T47D (cell line): Measurements from ENCODE around the gene CEMIP2.
"Not testable (repeated sequence)": the region's sequence is repeated elsewhere in the genome, so short reads cannot be mapped to it uniquely, and the experiment has no call there.

Source experiments
- DNase-seq, 2 experiments: peaks; one replicate each; pipeline versions ENCODE4 v3.0.0 to v3.0.0-alpha.2; 2011 to 2012; ENCODE audit warnings: low read depth in 1 of 2, low spot score in 1 of 2
- JUND ChIP-seq: IDR thresholded peaks from 2 replicates; pipeline ENCODE4 v1.6.1; 2012; ENCODE audit warnings: low read depth
- in situ Hi-C: cut with HindIII; loops from 2 replicates; pipeline ENCODE4 v1.10.0; 2016; ENCODE audit warnings: low sequenced_read_pairs, low pct_unique_long_range_greater_than_20kb

Gene CEMIP2

GRCh38 chr9:71710201-71710600, 58.1 kb downstream of the CEMIP2 start:
- in situ Hi-C loops = no loop called here
- TF ChIP-seq JUND = no peak
- no peak for DNase-seq

- in situ Hi-C loops = no loop called here
- DNase-seq = no peak
- no peak for TF ChIP-seq JUND
These were observed 58.9 kb downstream of the CEMIP2 start for GRCh38 chr9:71709384-71709783.

DNA sequence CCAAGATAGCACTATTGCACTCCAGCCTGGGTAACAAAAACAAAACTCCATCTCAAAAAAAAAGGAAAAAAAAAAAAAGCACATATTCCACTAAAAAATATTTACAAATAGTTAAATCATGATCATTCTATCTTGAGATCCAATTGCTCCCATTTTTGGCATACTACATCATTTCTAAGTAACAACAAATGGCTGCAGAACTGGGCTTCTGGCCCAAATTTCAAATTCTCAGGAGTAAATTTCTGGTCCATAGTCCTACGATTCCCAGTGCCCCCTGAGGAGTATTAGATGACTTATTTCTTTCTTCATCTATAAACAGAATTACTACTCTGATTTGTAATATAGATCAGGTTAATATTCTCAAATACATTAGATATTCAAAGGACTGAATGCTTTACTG, 62.1 kb downstream of the CEMIP2 start:
- in situ Hi-C loops = no loop called here
- TF ChIP-seq JUND = no peak
- DNase-seq = no peak

- in situ Hi-C loops = no loop called here
- DNase-seq = no peak
- TF ChIP-seq JUND = no peak
These were observed 63.5 kb downstream of the CEMIP2 start for GRCh38 chr9:71704796-71705195.

DNA sequence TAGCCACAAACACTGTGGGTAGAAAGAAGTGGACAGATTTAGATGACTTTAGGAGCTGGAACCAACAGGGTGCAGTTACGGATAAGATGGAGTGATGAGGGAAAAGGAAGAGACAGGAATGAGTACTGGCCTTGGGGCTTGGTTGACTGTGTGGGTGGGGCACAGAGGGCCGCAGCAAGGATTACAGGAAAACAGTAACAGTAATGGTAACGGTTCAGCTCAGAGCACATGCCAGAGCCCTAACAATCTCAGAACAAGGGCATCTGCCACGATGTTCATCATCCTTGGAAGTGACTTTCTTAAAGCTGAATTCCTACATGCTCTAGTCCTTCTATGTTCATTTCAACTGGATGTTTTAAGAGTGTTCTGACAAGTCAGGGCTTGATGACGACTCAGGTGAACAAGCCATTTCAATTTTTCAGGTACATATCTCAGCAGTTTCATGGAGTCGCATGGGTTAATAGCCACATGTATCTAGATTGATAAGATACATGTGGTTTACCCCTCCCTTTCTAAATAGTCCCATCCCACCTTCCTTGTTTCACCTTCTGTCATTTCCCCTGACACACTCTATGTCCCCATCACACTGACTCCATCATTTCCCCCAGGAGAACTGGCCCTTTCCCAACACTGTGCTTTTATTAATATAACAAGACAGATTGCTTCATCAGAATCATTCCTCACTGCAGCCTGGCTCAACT, 65.0 kb downstream of the CEMIP2 start:
- no peak for DNase-seq
- TF ChIP-seq JUND = no peak
- in situ Hi-C loops = no loop called here

DNA sequence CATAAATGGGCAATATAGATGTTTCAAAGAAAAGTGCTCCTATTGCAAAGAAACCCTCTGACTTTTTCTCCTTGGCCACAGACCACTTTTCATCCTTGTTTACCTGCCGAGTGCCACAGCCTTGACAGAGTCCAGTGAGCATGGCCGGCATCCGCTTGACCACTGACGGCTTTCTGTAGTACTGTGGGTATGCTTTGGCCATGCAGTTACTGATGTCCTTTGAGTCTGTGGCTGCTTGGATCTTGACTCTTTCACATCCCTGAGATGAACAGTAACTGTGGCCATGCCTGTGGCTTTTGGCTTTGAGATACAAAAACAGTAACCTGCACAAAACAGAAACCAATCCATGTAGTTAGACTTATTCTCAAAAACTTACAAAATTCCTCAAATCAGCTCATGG, 70.4 kb downstream of the CEMIP2 start:
- TF ChIP-seq JUND = no peak
- in situ Hi-C loops = no loop called here
- no peak for DNase-seq

- DNase-seq = no peak
- in situ Hi-C loops = no loop called here
These were observed 74.0 kb downstream of the CEMIP2 start for GRCh38 chr9:71694332-71694731.

GRCh38 chr9:71693607-71694006, 74.7 kb downstream of the CEMIP2 start:
- no peak for DNase-seq
- in situ Hi-C loops = no loop called here
- no peak for TF ChIP-seq JUND

More at GRCh38 chr9:71694332-71694731, 74.0 kb downstream of the CEMIP2 start:
- TF ChIP-seq JUND = no peak

GRCh38 chr9:71692337-71692736, 76.0 kb downstream of the CEMIP2 start:
- DNase-seq = no peak
- no peak for TF ChIP-seq JUND
- in situ Hi-C loops = no loop called here

DNA sequence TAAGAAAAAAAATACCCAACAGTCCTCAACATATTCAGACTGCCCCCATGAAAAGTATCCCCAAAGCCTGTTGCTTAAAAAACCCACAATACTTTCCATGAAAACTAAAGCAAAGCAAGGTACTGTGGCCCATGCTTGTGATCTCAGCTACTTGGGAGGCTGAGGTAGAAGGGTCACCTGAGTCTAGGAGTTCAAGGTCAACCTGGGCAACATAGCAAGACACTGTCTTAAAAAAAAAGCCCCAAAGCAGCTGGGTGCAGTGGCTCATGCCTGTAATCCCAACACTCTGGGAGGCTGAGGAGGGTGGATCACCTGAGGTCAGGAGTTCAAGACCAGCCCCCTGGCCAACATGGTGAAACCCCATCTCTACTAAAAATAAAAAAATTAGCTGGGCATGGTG, 76.7 kb downstream of the CEMIP2 start:
- DNase-seq, in situ Hi-C loops: not testable (repeated sequence)

GRCh38 chr9:71690689-71691435, 77.5 kb downstream of the CEMIP2 start:
- TF ChIP-seq JUND = no peak
- in situ Hi-C loops = no loop called here
- DNase-seq = no peak

GRCh38 chr9:71690063-71690688, 78.1 kb downstream of the CEMIP2 start:
- in situ Hi-C loops = no loop called here
- DNase-seq = no peak
- no peak for TF ChIP-seq JUND

GRCh38 chr9:71687676-71688075, 80.6 kb downstream of the CEMIP2 start:
- DNase-seq = no peak
- in situ Hi-C loops = no loop called here
- no peak for TF ChIP-seq JUND
